DMS114 treated with DMSO at 0.1 percent for 48 hours (cell line): ENCODE measurements around the gene EOLA1.
"Not testable (repeated sequence)": the region's sequence is repeated elsewhere in the genome, so short reads cannot be mapped to it uniquely, and the experiment has no call there.

Experiments
- DNase-seq: peaks from one replicate; lab custom pipeline; 2025; ENCODE audit not compliant: unreplicated experiment; lab: John Stamatoyannopoulos, UW

Gene EOLA1

GRCh38 chrX:149595214-149595613, 54.4 kb downstream of the EOLA1 start, which contains the start of gene HSFX2:
HSFX2 (minus strand) TSS chrX:149595314; CDS start chrX:149594700, 614 bp downstream.
- DNase-seq: not testable (repeated sequence)

- not testable (repeated sequence) for DNase-seq
These were observed 55.1 kb downstream of the EOLA1 start for GRCh38 chrX:149595943-149596342.
